DMS153 treated with DMSO at 0.1 percent for 48 hours (cell line): ENCODE data around the gene GLRA1.
A peak's percentile ranks its signal among the peaks of the same experiment; 100 is the strongest.

Source experiments
- DNase-seq: peaks from one replicate; lab custom pipeline; 2025; ENCODE audit not compliant: unreplicated experiment; lab: John Stamatoyannopoulos, UW

Gene GLRA1

DNA sequence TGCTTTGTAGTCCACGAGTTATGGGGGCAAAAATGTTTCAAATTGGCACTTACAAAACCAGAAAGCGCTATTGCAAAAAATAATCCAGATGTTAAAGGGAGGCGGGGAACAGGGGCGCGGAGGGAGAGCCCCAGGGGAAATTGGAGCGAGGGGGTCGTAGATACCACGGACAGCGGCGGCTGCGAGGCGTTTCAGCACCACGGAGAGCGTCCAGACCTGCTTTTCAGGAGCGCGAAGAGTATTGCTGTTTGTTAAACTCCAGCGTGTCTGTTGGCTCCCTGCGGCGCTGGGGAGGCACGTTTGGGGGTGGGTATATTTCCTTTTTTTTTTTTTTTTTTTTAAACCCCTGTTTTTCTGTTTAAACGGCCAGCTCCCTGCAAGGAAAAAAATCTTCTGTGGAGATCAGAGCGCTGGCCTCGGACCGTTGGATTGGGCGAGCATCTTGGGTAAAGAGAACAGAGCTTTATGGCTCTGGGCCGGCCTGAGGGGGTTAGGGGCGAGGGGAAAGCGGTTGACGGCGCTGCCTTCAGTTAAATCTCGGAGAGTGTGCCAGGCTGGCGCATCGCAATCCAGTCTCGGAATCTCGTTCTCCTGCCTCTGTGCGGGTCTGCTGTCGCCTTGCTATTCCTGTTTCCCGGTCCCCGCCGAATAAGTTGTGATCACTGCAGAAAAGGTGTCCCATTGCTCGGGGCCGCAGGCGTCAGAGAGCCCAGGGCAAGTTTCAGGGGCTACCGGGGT lies at the start of gene GLRA1:
Gene GLRA1 (minus strand): TSS at position 288 of the 738 bp plus-strand sequence. CDS start 302 bp downstream, outside the sequence.
- no peak for DNase-seq

DNA sequence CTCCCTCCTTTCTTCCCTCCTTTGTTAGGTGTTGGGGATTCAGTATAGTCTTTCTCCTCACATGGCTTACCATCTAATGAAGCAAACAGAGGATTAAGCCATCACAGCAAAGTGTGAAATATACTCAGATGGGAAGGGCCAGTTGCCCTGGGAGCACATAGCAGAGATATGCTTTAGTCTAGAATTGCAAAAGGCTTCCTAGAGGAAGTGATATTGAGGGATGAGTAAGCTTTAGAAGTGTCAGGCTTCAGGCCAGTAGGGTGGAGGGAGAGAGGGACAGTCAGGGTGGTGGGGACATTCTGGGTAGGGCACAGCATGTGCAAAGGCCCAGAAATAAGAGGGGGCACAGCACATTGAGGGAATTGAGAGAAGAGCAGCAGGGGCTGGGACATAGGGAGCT lies 46.2 kb upstream of the GLRA1 start:
- no peak for DNase-seq

DNA sequence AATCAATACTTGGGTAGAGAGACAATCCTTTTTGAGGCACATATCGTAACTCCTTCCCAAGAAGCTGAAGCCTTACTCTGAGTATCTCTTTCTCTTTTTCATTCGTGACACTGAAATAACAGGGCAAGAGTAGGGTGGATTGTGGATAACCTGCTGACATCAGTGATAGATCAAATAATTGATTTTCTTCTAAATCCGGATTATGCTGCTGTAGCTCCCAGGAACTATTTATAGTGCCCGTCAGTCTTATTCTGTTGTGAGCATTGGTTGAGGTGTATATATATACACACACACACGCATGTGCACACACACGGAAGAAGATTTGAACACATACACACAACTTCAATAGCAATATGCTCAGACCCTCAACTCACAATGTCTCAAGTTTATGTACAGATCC lies 43.2 kb upstream of the GLRA1 start:
- DNase-seq, result no peak

DNA sequence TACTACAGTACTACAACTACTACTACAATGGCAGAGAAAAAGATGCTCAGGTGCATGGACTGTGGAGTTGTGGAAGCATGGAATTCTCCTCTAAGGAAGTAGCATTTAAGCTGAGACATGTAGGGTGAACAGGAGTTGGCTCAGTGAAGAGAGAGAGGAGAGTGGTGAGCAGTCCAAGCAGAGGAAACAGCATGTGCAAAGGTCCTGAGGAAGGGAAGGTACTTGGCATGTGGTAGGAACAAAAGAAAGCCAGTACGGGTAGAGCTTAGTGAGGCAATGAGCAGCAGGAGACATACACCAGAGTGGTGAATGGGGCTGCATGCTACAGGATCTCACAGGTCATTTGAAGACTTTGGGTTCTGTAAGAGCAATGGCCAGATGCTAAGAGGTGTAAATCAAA lies 41.4 kb upstream of the GLRA1 start:
- DNase-seq, result no peak

DNA sequence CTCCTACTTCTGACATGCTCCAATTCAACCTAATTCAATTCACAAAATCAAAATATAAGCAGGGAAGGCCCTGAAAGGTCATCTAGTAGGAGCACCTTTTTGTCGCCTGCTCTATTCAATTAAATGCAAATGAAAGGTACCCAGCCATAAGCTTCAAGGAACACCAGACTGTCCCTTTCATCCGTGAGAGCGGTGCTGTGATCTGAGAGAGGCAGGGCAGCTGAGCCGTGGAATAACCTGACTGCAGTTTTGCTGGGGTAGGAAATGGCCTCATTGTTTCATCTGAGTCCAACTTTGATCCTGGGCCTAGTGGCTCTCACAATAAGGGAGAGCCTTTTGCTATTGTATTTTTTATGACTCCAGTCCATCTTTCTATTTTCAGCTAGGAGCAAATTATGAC lies 39.8 kb upstream of the GLRA1 start:
- DNase-seq, result no peak

DNA sequence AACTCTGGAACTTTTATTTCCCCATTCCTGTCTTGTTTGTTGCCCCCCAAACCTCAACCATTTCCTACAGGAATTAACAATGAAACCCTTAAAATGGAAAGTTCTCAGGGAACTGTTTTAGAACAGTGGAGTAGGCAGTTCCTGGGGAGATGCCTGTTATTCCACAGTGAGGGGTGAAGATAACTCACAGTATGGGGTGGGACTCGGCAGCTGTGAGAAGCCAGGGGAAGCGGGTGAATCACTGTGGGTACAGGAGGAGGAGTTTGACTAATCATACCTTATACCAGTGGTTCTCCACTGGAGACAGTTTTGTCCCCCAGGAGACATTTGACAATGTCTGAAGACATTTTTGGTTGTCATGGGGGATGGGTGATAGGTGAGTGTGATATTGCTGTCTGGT lies 36.9 kb upstream of the GLRA1 start:
- no peak for DNase-seq

DNA sequence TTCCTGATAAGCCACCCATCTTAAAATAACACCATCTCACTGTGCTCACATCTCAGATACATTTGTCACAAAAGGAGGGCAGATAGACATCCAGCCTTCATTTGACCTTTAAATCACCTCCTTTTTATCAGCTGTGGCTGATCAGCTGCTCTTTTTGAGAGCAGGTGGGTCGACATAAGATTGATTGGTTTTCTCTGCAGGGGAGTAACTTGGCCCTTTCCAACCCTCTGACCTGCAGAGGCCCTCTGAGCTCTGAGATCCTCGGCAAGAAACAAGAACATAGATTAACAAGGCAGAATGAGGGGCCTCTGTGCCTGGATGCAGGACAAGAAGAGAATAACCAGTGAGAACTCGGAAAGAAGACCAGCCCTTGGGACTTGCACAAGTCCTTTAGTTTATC lies 33.5 kb upstream of the GLRA1 start:
- no peak for DNase-seq

DNA sequence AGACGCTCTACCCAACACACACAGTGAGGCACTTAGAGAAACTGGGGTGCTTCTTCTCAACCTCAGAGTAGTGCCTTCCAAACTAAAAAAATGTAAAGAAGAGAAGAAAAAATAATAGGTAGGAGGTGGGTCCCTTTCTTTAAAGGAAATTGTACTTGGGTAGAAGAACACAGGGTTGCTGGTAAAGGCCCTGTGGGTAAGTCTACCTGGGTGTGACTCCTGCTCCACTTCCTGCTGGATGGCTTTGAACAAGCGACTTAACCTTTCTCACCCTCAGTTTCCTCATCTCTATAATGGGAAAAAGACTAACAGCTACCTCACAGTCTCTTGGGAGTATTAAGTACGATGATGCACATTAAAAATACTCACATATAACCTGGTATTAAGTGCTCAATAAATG lies 32.1 kb upstream of the GLRA1 start:
- DNase-seq, result no peak

DNA sequence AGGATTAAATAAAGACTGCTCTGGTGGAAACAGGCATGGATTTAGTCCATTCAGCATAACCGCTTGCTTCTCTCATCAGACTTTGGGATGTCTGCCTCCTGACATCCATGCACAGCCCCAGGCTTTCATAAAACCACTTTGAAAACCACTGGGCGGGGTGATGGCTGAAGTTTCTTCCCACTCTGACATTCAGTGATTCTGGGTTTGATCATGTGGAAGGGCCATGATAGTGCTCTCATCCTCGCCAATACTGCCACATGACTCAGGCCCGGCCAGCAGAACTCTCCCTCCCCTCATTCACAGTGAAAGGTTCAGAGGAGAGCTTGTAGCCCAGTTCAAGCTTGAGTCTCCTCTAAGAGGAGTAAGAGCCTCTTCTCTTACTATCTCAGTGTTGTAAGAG lies 29.6 kb upstream of the GLRA1 start:
- no peak for DNase-seq

DNA sequence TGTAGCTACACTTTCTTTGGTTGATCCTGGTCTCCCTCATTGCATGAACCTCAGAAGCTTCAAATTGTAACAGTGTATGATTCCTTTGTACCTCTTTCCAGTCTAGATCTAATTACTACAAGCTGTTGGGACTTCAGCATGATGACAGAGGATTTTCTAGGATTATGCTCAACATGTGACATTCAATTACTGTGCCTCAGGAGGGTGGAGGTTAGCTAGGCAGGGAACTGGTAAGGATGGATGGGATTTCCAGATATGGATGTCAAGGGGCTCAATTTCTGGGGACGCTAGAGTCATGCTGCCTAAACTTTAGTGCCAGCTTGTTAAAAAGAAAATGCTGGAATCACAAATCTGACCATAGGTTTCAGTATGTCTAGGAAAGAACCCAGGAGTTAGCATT lies 29.2 kb upstream of the GLRA1 start:
- DNase-seq, result no peak

DNA sequence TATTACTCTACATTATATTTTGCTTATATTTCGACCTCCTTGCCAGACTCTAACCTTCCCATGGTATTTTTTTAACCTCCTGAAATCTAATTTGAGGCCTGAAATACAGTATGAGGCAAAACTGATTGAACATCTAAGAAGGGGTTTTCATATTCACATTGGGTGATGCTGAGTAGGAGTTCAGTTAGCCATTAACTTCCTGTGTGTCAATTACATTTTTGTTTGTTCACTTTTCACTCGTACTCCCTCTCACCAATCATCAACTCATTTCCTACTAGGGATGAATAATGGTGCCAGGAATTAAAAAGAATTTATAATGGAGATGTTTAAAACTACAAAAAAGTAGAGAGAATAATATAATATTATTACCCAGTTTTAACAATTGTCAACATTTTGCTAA lies 27.6 kb upstream of the GLRA1 start:
- no peak for DNase-seq

DNA sequence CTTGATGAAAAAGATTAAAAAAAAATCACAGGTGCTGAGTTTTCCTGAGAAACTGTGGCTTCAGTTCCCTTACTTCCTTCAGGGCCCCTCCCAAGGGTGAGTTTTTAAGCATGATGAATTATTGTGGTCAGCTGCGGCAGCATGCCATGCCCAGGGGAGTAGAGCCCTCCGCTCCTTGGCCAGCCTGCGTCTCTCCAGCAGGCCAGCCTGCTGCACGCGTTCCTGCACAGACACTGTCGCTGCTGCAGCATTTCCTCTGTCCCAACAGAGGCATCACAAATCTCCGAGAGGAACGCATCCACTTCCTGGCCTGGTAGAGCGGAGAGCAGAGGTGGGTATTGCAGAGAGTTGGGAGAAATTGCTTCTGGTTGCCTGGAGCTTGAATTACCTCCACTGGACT lies 26.1 kb upstream of the GLRA1 start:
- DNase-seq, result no peak

DNA sequence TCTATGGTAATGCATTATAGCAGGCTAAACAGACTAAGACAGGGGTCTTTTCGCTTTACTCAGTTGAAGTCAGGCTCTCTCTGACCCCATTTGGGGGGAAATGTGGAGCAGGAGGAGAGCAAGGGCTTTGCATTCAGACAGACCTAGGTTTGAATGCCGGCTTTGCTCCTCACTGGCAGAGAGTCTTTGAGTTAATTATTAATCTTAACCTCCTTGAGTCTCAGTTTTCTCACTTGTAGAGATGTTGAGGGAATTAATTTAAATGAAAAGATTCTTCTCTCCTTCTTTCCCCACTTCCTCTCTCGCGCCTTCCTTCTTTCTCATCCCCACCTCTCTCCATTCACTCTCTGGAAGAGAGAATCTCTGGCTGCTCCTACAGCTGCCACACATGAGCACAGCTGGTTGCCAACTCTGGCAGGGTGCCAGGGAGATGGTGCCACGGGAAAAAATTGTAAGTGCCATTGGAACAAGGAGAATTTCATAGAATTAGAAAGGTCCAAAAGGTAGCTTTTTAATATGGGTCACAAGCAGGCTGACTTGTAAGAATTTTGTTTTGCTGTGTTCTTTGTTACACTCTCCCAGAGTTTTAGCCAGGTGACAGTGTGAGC lies 25.2 kb upstream of the GLRA1 start:
- no peak for DNase-seq

DNA sequence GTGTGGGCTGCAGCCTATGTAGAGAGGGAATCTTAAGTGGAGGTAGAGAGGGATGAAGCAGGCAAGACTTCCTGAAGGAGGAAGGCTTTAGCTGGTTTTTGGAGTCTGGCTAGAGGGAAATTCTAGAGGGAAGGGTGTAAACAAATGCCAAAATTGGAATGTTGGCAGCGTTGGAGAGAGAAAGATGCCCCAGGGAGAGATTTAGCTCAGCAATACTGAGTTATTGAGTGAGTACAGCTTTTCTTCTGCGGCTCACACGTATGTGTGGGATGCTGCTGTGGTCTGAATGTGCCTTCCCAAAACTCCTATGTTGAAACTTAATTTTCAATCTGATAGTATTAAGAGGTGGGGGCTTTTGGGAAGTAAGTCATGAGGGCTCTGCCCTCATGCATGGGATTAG lies 24.5 kb upstream of the GLRA1 start:
- DNase-seq, result no peak

DNA sequence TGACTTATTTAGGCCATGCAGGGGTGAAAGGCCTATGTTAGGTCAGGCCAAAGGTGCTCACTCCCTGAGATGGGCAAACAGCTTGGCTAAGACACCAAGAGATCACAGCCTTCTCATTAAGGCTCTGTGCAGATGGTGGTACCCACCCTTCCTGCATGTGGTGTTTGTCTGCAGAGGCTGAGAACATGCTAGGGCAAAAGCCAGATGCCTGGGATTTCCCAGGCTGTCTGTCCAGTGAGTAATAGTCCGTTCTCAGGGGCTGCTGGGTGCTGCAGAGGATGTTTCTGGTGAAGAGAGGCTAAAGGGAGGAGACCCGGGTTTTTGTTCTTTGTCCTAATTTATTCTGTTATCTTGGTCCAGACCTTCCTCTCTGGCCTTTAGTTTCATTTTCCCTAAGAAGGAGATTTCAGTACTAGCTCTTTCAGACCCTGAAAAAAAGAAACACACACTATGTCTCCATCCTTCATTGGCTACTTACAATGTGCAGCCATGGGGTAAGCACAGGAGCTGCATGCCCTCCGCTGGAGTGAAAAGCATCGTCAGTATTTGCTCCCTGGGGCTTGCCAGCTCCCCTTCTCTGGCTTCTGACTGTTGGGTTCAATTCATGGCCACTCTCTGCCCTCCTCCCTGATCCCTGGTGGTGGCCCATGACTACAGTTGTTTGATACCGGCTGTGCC lies 23.4 kb upstream of the GLRA1 start:
- no peak for DNase-seq

DNA sequence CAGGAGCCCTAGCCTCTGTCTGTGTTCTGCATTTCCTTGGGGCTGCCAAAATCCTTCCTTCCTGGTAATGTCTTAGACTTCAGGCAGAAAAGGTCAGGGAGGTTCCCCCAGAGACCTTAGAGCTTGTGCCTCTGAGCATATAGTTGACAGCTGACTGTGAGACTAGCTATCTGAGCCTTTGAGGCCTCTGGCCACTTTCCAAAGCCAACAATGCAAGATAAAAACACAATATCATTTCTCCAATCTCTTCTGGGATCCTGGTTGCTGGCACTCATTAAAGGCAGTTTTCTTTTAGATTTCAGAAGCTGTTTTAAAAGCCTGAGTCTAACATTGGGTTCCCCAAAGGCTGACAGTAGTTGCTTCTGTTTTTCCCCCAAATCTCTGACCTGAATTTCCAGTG lies 13.2 kb upstream of the GLRA1 start:
- DNase-seq, result no peak

DNA sequence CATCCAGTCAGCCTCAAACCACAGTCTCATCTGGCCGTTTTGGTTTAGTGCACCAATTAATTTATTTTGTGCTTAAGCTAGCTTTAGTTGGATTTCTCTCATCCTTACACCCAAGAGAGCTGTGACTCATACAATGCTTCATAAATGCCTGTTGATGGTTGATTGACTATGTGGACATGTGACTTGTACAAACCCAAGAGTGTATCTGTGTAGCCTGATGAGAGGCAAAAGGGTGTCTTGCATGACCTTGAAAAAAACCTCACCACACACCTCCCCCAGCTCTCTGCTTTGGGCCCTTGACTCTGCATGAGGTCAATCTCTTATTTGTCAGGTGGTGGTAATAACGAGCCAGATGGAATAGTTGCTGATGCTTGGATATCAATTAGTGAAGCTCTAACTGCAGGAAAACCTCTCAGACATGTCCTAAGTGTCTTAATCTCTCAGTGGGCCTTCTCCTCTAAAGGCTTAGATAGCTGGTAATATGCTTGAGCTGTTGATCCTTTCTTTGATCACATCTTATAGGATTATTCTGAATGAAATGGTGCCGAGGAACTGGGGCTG lies 10.6 kb upstream of the GLRA1 start:
- DNase-seq, result no peak

DNA sequence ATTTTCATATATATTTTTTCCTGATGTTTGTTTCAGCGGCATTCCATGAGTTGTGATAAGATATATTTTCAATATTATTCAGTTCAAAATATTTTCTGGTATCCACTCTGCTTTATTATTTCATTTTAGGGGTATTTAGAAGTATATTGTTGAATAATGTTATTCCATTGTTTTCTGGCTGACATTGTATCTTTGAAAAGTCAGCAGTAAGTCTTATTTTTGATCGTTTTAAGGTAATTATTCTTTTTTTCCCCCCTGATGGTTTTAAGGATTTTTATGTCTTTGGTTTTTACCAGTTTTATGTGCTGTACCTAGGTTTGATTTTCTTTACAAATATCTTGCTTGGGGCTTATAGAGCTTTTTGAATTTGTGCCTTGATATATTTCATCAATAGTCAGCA lies 6.6 kb upstream of the GLRA1 start:
- DNase-seq, result no peak

DNA sequence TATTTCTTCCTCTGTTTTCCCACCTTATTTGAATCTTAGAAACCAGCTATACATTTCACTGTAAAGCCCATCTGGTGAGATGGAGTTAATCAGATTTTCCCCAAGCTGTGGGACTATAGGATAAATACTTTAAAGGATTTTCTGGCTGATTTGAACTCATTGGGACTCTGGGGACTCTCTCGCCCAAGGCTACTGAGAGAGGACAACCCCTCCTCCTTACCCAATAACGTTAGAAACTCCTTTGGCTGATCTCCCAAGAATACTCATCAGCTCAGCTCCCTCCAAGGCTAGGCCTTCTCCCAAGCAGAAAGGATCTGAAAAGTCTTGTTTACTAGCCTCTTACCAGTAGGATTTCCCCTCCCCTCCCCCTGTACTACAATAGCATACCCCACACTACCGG lies 1.5 kb upstream of the GLRA1 start:
- DNase-seq, result no peak

DNA sequence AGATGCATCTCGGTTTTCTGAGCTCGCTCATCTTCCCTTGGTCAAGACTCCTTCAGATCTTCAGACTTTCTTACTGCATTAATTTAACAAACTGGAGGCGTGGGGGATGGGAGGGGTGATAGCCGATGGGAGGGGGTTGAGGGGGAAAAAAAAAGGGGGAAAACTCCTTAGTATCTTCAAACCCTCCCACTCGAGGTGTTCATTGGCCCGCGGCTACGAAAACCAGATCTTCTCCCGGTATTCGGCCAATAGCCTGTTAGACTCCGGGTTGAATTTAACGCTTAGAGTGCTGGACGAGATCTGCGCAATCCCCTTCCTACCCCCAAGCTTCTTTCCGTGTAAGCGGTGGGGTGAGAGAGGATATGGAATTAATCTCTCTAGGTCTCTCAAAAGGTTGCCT lies 689 bp upstream of the GLRA1 start:
- DNase-seq, result no peak

DNA sequence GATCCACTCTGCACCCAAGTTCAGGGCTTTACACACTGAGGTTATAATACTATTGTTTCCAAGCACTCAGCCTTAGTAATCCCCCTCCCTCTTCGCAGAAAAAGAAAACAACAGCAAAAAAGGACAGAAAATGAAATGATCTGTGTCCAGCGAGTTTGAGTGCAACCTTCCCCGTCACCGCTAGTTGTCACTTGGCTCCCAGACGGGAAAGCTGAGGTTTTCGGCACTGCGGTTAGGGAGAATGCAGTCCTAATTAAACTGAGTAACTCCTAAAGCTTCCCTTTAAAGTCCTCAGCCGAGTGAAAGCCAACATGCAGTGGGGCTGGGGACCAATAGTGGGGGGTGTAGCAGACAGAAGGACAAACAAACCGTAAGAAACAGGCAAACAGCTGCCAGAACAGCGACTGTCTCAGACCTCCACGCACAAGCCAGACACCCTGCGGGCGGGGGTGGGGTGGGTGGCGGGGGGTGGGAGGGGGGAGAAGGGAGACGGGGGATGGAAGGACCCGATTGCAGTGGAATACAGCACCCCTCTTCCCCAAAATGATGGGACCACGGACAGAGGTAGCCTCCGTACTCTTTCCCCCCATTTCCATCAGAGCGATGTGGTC lies 680 bp downstream of the GLRA1 start:
- DNase-seq, result peak; percentile 20

DNA sequence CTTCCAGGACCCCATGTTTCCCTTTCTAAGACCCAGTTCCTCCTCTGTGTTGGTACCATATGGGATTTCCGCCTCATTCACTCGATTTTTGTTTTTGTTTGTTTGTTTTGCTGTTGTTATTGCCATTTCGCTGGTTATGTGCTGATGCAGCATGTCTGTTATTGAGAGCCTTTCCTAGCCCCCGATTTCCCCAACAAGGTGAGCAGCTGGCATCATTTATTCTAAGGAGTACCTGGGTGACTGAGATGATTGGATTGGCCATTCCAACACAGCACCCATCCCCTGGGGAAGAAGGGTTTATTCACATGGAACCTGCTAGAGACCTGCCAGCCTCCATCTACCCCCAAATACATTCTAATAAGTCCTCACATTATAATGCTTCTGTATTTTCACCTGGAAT lies 2.7 kb downstream of the GLRA1 start:
- no peak for DNase-seq
